NOMO-1 treated with DMSO at 0.1 percent for 48 hours (cell line): ENCODE measurements around the gene GNG8.

Experiments used
- DNase-seq: peaks from one replicate; lab custom pipeline; 2025; ENCODE audit not compliant: unreplicated experiment; lab: John Stamatoyannopoulos, UW

Gene GNG8

GRCh38 chr19:46605356-46605821 lies 30.6 kb downstream of the GNG8 start:
- DNase-seq: no peak

GRCh38 chr19:46604781-46605355 lies 31.1 kb downstream of the GNG8 start:
- DNase-seq: no peak

- no peak for DNase-seq
These were observed 32.2 kb downstream of the GNG8 start for GRCh38 chr19:46603752-46604231.

GRCh38 chr19:46603195-46603637 lies 32.8 kb downstream of the GNG8 start:
- no peak for DNase-seq

GRCh38 chr19:46602392-46603194 lies 33.4 kb downstream of the GNG8 start:
- no peak for DNase-seq

GRCh38 chr19:46601318-46602224 lies 34.4 kb downstream of the GNG8 start, which contains the start of gene CALM3:
TSS of gene CALM3 (plus strand) at chr19:46601330. CDS start at chr19:46601435, 105 bp downstream.
- no peak for DNase-seq

- peak; percentile 98 for DNase-seq
These were observed 35.4 kb downstream of the GNG8 start for GRCh38 chr19:46600384-46601317.

- no peak for DNase-seq
These were observed 36.2 kb downstream of the GNG8 start for GRCh38 chr19:46599716-46600373.

GRCh38 chr19:46598372-46598917 lies 37.6 kb downstream of the GNG8 start:
- no peak for DNase-seq

GRCh38 chr19:46596008-46596407 lies 40.0 kb downstream of the GNG8 start:
- no peak for DNase-seq

- DNase-seq: no peak
These were observed 44.1 kb downstream of the GNG8 start for GRCh38 chr19:46591870-46592269.

GRCh38 chr19:46591254-46591653 lies 44.7 kb downstream of the GNG8 start:
- DNase-seq: no peak

- no peak for DNase-seq
These were observed 48.1 kb downstream of the GNG8 start for GRCh38 chr19:46587861-46588260.

- no peak for DNase-seq
These were observed 49.7 kb downstream of the GNG8 start for GRCh38 chr19:46586294-46586693.

- no peak for DNase-seq
These were observed 50.5 kb downstream of the GNG8 start for GRCh38 chr19:46585539-46585938.
